Measurements from ENCODE around the gene GUCD1.
A peak's percentile ranks its signal among the peaks of the same experiment; 100 is the strongest.
"Not testable (repeated sequence)": the region's sequence is repeated elsewhere in the genome, so short reads cannot be mapped to it uniquely, and the experiment has no call there.

GUCD1 gene

GRCh38 chr22:24565077-24565476 is 10.1 kb upstream of the GUCD1 start:
- no peak for DNase-seq

GRCh38 chr22:24564376-24565058 is 9.6 kb upstream of the GUCD1 start:
- DNase-seq = no peak

DNA sequence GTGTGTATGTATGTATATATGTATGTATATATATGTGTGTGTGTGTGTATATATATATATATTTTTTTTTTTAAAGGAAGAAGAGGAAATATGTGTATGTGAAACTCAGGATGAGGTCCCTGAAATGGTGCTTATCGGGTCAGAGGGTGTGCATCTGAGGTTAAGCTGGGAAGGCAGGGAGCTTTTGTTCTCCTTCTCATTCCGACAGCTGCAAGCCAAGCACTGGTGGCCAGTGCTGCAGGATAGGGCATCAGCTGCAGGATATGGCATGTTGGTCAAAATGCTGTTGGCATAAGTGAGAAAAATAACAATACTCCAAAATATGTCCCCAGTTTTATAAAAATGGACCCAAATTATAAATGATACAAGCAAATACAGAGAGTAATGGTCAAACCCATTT is 8.3 kb upstream of the GUCD1 start:
- DNase-seq = no peak

- DNase-seq = no peak
These were observed 4.5 kb upstream of the GUCD1 start for GRCh38 chr22:24559471-24559870.

- DNase-seq = peak; percentile 93 to 100 (median 99)
These were observed 464 bp upstream of the GUCD1 start, which contains the start of gene SNRPD3 for GRCh38 chr22:24555165-24556039. Gene SNRPD3 (plus strand): TSS chr22:24555999. CDS start chr22:24557675, 1,676 bp downstream.

GRCh38 chr22:24553597-24554312 is 1.2 kb downstream of the GUCD1 start:
- DNase-seq = peak in 2 of 56 donors; percentile 4 to 21

DNA sequence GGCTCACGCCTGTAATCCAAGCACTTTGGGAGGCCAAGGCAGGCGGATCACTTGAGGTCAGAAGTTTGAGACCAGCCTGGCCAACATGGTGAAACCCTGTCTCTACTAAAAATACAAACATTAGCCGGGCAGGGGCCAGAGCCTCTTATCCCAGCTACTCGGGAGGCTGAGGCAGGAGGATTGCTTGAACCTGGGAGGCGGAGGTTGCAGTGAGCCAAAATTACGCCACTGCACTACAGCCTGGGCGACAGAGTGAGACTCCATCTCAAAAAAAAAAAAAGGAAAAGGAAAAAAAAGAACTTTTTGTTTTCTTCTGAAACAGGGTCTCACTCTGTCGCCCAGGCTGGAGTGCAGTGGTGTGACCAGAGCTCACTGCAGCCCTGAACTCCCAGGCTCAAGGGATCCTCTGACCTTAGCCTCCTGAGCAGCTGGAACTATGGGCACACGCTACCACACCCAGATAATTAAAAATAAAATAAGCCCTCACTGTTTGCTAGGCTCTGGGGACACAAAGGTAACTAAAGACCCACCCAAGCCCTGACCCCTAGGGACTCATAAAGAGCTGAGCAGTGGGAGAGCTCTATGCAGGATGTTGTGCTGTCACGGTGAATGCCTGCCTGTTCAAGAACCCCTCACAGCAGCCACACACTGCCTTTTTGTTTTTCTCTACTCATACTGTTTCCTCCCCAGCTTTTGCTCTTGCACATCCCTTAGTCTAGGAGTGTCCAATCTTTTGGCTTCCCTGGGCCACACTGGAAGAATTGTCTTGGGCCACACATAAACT is 2.2 kb downstream of the GUCD1 start:
- not testable (repeated sequence) for DNase-seq

- DNase-seq = no peak
These were observed 4.0 kb downstream of the GUCD1 start for GRCh38 chr22:24550902-24551435.

DNA sequence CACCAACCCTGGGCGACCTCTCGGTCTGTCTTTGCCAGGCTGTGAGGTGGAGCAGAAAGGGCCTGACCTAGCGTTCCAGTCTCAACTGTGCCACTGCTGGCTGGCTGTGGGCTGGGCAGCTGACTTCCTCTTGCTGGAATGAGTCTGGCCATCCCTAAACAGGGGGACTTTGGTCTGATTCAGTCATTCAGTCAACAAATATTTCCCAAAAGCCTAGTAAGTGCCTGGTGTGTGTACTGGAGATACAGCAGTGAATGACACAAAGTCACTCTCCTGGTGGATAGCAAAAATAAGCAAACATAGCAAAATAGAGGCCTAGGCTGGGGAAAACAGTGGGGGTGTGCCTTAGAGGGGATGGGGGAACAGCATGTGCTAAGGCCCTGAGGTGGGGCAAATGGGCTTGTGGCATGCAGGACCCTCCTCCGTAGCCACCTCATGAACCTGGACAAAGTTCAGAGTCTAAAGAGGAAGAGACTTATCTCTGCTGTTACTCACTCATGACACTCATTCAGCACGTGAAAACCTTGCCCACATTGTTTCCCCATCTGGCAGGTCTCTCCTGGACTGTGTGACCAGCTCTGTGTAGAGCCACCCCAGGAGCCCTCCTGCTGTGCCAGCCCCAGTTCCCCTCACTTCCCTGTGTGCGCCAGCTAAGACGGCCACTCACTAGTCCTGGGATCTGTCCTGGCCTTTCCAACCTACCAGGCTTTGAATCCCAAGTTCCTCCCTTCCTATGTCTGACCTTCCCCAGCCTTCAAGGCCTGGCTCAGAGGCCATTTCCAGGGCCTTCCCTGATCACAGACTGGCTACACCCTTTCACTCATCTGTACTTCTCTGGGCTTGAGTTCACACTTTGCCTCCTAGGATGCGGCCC is 4.7 kb downstream of the GUCD1 start:
- no peak for DNase-seq

- DNase-seq = no peak
These were observed 6.1 kb downstream of the GUCD1 start for GRCh38 chr22:24548812-24549211.

- DNase-seq = peak in 1 of 56 donors; percentile 15
These were observed 11.2 kb downstream of the GUCD1 start for GRCh38 chr22:24543679-24544243.

- no peak for DNase-seq
These were observed 11.7 kb downstream of the GUCD1 start for GRCh38 chr22:24543185-24543601.

- peak in 13 of 56 donors; percentile 4 to 43 (median 20) for DNase-seq
These were observed 12.3 kb downstream of the GUCD1 start for GRCh38 chr22:24542641-24543040.

DNA sequence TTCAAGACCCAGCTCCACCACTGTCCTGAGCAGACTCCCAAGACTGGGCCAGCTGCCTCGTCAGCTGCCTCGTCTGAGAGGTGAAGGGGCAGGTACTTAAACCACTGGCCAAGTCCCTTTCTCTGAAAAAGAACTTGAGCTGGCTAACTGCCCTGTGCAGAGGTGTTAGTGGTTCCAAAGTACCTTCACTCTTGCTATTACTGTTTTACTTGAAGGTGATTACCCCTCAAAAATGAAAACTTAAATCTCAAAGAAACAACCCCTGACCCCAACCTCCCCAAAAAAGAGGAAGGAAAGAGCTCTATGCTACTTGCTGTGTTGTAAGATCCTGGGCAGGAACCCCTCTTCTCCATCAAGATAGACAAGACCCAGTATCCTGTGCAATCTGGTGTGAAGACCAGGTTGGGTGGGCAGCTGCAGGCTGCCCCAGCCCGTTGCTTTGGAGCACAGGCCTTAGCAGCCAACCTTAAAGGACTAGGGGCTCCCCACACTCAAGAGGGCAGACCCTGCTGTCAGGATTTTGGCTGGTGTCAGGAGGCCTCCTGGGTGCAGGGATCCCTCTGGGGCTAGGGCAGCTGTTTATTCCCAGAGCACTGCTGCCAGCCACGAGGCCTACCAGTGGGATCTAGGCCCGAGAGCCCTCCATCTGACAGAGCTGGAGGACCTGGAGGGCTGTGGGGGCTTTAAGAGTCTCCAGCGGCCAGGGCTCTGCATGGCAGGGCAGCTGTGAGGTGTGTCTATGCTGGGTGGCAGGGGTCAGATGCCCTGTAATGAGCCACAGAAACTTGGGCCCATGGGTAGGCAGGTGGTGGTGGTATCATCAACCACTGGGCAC is 13.0 kb downstream of the GUCD1 start:
- DNase-seq = no peak

- DNase-seq = no peak
These were observed 14.5 kb downstream of the GUCD1 start for GRCh38 chr22:24540470-24540869.

GRCh38 chr22:24536089-24536488 is 18.8 kb downstream of the GUCD1 start:
- no peak for DNase-seq

- DNase-seq = no peak
These were observed 19.6 kb downstream of the GUCD1 start for GRCh38 chr22:24535348-24535747.

- no peak for DNase-seq
These were observed 22.9 kb downstream of the GUCD1 start for GRCh38 chr22:24532075-24532474.

All from nucleus accumbens (tissue), 56 donors.